GM19452 (cell line): Measurements from ENCODE around the gene LTO1.

Experiments used
- ATAC-seq: cut with Tn5 transposase; IDR thresholded peaks from one replicate; pipeline ENCODE4 v1.9.1; 2021; ENCODE audit not compliant: unreplicated experiment

Gene LTO1

DNA sequence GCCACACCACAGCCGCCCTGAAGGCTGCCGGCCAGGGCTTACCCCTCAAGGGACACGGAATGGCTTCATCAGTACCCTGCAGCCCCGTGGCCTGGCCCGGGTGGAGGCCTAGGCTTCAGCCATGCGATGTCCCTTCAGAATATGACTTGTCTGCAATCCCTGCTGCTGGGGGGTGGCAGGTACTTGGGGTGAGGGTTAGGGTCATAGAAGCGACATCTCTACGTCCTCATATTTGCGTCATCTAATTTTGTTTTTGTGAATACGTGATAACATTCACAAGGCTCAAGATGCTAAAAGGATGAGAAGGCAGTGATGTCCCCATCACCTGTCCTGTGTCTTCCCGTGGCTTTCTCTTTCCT, 27.8 kb downstream of the LTO1 start:
- ATAC-seq: no peak

DNA sequence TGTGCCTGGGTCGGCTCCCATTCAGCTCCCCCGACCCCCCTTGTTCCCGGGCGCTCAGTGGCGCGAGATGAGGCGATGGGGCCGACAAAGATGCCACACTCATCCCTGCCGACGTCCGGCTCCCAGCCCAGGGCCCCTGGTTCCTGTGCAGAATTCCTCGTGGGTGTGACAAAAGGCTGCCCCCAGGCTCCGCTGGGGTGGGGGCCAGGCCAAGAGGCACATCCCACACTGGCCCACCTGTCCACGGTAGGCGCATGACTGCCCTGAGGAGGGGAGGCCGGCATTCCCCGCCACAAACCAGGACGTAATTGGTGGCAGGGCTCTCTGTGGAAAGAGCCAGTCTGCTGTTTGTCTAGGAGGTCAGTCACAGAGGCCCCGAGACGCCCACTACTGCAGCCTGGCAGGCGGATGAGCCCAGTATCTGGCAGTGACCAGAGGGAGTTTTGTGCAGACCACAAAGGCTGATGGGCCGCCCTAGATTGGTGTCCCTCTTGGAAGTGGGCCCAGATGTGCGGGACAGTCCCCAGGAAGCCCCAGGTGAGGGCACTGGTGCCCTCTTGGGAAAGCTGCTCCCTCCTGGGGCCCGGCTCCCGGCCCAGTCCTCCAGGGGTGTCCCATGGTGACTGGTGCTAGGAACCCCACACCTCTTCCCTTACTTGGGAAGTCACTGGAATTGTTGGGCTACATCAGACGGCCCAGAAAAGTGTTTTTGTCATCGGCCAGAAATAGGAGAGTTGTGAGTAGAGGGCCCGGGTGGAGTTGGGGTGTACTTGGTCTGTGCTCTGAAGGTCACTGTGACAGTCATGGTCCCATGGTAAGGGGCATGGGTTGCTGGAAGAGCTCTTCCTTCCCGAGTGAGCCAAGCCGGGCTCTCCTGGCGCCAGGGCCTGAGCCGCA, 28.4 kb downstream of the LTO1 start:
- ATAC-seq: no peak

DNA sequence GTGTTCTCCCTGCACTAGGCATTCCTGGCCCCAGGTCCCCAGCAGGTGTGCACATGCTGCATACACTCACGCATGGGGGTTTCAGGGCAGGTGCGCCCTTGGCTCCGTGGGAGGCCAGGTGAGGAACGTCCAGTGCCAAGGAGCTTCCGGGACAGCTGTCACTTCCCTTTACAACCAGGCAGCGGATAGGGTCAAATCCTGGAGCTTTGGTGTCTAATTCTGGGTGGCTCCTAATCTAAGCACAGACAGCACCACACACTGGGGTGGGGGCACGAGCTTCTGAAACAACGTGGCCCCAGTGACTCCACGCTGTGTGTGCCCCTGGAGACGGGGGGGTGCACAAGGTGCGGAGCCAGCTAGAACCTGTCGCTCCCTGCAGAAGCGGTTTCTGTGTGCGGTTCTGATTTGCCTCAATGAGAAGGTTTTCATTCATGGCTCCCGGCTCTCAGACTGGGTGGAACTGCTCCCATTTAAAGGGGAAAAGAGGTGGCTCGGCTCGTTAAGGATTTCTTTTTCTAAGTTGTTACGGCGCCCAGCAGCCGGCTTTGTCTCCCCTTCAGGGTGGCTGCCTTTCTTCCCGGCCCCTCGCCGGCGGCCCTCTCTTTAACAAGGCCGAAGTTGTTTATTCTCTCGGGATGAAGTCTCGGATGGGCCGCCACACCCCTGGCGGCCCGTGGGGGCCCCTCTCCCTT, 29.2 kb downstream of the LTO1 start:
- ATAC-seq: no peak

DNA sequence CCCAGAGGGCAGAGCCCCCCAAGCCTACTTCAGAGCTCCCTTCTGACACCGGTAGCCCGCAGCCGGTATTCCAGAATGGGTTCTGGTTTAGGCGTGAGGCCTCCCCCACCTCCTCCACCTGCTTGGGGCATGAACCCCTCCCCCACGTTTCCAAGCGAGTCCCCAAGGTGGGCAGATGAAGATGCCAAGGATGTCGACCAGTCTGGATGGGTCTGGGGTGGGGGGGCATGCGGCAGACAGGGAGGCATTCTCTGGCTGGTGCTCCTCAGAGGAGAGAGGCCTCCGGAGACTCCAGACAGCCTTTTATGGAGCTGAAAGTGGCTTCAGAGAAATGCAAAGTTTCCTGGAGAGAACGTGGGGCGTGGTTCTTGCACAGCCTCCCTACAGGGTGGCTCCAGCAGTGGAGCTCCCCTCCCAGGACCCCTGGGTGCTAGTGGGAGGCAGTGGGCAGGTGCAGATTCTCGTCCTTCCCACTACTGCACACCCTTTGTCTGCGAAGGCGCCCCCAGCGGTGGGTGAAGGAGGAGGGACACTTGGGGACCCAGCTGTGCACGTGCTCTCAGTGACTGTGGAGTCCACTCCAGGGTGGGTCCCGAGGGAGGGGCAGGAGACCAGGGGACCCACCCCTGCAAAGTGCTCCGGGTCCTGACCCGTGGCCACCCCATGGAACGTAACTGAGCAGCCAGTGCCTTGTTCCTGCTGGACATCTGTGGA, 30.0 kb downstream of the LTO1 start:
- ATAC-seq: no peak

DNA sequence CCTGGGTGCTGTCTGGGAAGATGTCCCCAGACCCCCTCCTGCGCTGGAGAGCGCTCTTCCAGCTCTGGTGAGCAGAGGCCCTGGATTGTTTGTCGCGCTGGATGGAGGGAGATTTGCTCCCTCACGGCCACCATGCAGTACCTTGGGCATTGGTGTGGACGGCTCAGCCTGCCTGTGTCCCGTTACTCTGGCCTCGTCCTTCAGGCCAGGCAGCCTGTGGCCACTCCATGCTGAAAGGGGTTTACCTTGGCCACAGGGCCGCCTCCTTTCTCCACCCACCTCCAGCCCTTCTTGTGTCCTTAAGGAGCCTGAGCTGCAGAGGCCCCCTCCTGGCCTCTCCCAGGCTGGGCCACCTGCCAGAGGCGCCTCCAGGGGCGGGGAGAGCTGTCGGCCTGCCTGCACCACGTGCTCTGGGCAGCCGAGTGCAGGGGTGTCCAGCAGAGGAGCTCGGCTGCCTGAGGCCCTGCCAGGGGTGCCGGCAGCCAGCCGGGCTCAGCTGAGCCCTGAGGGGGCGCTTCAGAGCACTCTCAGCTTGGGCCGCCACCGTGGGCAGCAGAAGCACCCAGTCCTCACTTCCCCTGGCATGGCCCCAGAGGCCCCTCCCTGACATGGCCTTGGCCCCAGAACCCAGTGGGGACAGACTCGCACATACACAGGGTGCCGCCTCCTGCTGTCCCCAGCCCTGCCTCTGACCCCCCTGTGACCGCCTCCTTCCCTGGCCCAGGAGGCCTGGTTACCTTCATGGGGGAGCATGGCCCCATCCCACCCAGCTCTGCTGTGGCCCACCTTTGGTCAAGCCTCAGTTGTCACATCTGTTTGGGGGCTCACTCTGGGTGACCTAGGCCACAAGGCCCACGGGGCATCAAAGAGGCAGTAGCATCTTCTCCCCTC, 30.8 kb downstream of the LTO1 start:
- ATAC-seq: no peak

DNA sequence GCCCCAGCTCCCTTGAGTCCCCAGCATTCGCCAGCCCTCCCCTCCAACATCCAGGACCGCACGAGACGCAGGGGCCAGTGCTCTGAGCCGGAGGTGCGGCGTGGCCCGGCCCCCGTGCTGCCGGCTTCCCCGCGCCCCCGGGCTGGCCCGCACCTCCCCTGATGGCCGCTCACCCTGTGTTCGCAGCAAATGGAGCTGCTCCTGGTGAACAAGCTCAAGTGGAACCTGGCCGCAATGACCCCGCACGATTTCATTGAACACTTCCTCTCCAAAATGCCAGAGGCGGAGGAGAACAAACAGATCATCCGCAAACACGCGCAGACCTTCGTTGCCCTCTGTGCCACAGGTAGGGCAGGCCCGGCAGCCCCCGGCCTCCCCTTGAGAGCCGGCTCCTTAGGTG, 31.5 kb downstream of the LTO1 start:
- no peak for ATAC-seq

DNA sequence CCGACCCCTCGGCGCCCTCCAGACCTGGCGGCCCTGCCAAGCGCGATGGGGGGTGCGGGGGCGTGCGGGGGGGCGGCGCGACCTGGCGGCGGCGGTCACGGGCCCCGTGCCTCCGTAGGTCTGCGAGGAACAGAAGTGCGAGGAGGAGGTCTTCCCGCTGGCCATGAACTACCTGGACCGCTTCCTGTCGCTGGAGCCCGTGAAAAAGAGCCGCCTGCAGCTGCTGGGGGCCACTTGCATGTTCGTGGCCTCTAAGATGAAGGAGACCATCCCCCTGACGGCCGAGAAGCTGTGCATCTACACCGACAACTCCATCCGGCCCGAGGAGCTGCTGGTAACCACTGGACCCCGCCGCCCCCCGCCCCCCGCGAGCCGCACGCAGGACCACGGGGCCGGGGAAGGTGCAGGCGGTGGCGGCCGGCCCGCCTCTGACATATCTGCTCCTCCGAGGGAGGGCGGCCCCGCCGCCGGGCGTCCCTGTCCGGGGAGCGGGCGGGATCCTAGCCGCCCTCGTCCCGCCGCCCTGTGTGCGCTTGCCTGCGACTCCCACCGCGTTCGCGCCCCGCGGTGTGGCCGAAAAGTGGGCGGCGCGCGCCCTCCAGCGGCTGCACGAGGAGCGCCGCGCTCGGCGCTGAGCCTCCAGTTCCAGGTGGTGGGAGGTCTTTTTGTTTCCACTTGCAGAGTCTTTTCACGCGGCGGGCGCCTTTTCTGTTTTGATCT, 32.1 kb downstream of the LTO1 start:
- ATAC-seq: peak; percentile 55

DNA sequence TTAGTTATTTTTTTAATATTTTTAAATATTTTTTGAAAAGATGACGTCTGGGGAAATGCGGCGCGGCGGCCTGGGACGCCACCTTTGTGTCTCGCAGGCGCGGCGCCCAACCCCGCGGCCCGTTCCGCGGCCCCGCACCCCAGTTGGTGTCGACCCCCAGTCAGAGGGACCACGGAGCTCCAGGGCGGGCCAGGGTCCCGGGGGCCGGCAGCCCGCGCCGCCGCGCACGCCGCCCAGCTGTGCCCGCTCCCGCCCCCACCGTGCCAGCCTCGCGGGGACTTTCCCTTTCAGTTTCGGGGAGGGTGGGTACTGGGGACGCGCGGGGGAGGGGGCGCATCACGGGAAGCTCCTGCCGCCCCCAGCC, 32.6 kb downstream of the LTO1 start:
- no peak for ATAC-seq

DNA sequence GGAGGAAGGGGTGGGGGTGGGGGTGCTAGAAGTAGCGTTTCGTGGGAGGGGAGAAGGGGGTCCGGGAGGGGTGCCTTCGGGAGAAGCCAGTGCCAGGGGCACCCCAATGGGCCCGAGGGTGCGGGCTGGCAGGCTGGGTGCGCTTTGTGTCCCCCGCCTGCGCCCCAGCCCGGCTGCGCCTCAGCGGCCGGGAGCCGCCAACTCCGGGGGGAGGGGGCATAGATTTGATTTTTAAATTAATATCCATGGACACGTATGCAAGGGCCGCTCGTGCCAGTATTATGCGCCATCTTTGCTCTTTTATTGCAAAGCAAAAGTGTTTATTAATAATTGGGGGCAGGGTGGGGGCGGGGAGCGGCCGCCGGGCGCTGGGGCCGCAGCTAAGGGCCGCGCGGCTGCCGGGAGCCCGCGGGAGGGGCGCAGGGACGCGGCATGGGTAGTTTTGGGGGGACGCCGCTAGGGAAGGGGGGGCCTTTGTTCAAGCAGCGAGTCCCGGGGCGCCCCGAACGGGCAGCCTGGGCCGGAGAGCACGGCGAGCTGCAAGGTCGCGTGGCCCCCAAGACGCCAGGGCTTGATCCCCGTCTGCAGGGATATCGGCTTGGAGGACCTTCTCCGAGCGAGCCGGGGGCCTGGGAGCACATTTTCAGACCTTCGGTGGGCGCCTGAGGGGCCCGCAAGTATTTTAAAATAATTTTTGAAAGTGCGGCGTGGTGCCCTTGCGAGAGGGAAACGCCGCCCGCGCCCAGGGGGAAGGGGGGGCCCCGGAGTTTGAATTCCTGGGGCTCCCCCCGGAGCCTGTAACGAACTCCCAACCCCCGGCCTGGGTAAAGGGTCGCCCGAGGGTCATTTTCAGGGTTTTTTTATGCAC, 33.2 kb downstream of the LTO1 start:
- no peak for ATAC-seq

DNA sequence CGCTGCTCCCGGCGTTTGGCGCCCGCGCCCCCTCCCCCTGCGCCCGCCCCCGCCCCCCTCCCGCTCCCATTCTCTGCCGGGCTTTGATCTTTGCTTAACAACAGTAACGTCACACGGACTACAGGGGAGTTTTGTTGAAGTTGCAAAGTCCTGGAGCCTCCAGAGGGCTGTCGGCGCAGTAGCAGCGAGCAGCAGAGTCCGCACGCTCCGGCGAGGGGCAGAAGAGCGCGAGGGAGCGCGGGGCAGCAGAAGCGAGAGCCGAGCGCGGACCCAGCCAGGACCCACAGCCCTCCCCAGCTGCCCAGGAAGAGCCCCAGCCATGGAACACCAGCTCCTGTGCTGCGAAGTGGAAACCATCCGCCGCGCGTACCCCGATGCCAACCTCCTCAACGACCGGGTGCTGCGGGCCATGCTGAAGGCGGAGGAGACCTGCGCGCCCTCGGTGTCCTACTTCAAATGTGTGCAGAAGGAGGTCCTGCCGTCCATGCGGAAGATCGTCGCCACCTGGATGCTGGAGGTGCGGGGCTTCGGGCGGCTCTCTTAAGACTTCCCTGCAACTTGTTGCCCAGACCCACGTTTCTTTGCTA, 34.1 kb downstream of the LTO1 start, which contains the start of gene CCND1:
CCND1 (plus strand) TSS at position 162 of the 587 bp plus-strand sequence; CDS start at position 320, 158 bp downstream.
- no peak for ATAC-seq

DNA sequence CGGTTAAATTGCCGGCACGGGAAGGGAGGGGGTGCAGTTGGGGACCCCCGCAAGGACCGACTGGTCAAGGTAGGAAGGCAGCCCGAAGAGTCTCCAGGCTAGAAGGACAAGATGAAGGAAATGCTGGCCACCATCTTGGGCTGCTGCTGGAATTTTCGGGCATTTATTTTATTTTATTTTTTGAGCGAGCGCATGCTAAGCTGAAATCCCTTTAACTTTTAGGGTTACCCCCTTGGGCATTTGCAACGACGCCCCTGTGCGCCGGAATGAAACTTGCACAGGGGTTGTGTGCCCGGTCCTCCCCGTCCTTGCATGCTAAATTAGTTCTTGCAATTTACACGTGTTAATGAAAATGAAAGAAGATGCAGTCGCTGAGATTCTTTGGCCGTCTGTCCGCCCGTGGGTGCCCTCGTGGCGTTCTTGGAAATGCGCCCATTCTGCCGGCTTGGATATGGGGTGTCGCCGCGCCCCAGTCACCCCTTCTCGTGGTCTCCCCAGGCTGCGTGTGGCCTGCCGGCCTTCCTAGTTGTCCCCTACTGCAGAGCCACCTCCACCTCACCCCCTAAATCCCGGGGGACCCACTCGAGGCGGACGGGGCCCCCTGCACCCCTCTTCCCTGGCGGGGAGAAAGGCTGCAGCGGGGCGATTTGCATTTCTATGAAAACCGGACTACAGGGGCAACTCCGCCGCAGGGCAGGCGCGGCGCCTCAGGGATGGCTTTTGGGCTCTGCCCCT, 34.7 kb downstream of the LTO1 start:
- no peak for ATAC-seq

DNA sequence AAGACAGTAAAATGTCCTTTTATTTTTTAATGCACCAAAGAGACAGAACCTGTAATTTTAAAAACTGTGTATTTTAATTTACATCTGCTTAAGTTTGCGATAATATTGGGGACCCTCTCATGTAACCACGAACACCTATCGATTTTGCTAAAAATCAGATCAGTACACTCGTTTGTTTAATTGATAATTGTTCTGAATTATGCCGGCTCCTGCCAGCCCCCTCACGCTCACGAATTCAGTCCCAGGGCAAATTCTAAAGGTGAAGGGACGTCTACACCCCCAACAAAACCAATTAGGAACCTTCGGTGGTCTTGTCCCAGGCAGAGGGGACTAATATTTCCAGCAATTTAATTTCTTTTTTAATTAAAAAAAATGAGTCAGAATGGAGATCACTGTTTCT, 35.3 kb downstream of the LTO1 start:
- ATAC-seq: no peak

DNA sequence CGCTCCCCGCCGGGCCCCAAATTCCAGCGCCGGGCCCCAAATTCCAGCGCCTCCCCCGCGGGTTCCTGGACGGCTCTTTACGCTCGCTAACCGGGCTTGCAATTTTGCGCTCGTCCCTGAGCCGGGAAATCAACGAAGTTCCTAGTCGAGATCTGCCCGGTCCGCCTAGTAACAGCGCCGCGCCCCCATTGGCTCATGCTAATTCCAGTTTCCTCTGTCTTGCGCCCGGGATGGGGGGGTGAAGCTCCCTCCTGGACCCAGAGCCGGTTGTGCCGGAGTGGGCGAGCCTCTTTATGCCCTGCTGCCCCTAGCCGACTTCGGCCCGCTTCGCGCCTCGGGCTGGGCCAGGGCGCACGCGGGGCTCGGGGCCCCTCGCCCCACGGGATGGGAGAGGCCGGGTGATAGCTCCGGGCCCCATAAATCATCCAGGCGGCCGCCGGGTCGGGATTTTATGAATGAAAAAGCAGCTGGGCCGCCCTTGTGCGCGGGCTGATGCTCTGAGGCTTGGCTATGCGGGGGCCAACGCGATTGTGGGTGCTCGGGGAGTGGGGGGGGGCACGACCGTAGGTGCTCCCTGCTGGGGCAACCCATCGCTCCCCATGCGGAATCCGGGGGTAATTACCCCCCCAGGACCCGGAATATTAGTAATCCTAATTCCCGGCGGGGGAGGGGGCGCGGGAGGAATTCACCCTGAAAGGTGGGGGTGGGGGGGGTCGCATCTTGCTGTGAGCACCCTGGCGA, 36.0 kb downstream of the LTO1 start:
- ATAC-seq: no peak

DNA sequence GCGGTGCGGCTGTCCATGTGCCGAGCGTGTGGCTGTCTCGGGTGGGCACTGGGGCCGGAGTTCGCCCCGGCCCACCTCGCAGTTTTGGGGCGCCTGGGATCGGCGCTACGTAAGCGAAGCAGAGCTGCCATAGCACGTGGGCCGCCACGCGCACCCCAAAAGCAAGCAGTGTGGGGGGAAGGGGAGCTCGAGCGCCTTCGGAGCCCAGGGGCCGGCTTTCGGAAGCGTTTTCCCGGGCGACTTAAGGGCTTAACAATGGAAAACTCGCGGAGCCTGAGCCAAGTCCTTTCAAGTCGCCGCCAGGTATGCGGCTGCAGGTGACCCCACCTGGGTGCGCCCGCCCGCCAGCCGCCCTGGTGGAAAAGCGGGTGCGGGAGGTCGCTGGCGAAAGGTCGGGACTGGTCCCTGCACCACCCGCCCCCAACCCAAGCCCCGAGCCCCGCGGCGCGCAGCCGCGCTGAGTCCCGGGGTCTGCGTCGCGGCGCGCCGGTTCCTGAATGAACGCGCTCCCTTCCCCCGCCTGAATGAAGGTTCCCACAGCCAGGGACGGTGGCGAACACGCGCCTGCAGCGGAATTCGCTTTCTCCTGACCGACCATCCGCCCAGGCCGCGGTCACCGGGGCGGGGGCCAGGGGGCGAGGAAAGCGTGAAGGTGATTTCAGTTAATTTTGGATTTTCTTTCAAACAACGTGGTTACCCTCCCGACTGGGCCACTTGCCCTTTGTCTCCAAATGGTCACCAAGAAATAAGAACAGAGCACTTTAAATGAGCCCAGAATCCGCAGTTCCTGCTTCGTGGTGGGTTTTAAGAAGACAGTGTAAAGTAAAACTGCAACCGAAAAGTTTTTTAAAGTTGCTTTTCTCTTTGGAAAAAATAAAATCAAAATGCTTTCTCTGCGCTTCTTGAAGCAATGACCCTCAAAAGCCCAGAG, 36.9 kb downstream of the LTO1 start:
- ATAC-seq: no peak

DNA sequence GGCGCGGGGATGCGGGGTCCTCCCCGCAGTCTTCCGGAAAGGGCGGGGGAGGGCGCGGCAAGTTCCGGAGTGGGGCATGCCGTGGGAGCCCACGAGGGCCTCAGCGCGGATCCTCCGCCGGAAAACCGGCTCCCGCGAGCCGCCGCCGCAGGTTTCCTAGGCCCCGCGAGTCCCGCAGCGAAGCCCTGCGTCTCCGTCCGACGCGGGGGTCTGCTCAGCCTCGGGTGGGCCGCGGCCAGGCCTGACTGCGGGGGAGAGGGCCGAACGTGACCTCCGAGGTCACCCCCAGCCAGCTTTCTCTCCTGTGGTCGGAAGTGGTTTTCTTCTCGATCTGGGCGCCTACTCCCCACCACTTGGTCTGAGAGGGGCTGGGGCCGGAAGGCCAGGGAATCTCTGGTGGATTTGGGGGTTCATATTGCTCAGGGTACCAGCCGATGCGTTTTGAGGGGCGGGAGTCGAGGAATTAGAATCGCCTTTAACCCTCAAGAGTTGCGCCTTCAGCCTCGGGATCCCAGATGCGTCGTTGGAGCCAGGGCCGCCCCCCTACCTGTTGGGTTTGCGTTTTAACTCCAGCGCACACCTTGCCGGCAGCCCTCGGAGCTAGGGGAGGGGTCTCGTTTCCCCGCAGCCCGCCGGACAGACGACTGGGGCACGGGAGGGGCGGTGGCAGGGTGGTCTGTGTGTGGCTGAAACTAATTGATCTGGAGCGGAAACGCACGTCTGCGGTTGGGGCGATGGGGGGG, 37.8 kb downstream of the LTO1 start:
- no peak for ATAC-seq
